Inferior parietal cortex (tissue), 1 donor: ENCODE results near the gene HOXA3.

Experiments
- DNase-seq: peaks from one replicate; pipeline ENCODE4 v3.0.0-alpha.2; 2016; ENCODE audit errors: extremely low spot score

HOXA3 gene

DNA sequence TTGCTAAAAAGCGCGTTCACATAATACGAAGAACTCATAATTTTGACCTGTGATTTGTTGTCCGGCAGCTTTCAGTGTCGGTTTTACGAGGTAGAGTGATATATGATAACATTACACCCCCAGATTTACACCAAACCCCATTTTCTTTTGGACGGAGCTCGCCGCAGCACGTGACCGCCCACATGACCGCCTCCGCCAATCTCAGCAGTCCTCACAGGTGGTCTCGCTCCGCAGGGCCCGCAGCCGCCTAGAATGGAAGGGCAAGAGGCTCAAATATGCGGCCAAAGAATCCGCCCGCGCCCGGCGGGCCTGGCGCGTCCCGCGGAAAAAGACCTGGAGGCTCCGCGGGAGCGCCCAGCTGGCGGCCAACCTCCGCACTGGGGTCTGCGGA, 4.1 kb upstream of the HOXA3 start, which contains the start of gene HOXA7:
TSS of gene HOXA7 (minus strand) at position 168 of the 391 bp plus-strand sequence. CDS start at position 38, 130 bp downstream.
- DNase-seq = no peak

GRCh38 chr7:27155816-27156507, 3.6 kb upstream of the HOXA3 start:
- DNase-seq = no peak

DNA sequence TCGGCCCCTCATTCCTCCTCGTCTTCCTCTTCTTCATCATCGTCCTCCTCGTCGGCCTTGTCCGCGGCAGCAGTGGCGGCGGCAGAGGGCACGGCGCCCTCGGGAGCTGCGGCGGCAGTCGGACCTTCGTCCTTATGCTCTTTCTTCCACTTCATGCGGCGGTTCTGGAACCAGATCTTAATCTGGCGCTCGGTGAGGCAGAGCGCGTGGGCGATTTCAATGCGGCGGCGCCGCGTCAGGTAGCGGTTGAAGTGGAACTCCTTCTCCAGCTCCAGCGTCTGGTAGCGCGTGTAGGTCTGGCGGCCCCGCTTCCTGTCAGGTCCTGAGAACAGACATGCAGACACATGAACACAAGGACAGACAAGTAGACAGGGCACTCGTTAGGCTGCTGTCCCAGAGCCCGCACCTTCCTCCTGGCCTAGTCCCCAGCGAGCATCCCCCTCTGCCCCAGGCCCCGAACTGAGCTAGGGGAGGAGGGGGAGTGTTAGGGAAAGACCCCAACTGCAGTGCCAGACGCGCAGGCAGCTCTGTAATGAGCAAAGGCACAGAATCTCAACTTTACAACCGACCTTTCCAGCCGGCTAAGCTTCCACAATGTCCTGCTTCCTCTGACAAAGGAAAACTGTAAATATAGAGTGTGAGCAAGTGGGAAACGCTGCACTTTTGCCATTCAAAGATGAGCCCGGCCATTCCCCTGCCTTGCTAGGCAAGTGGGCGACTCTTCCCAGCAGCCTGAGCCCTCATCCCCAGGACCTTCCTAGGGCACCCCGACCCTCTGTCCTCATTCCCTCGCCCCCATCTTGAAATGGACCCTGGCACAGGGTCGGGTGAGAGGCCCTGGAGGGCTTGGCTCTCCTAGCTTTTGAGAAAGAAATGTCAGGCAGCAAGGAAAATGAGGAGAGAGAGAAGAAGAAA, 2.8 kb upstream of the HOXA3 start:
- no peak for DNase-seq

GRCh38 chr7:27154369-27154768, 2.0 kb upstream of the HOXA3 start:
- no peak for DNase-seq

DNA sequence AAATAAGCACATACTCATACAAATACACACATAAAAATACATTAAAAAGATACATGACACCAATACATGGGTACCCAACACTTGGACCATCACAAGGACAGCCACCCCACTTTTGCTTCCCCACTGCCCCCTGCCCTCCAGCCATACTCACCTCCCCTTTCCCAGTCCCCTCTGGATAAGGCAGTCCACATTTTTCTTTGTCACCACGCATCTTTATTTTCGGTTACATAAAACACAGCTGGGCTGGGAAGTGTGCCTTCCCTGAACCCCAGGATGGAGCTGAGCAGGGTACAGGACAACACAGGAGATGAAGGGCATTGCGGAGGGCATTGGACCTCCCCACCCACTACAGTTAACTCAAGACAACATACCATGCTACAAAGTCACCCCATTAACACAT, 1.1 kb upstream of the HOXA3 start:
- DNase-seq = no peak

DNA sequence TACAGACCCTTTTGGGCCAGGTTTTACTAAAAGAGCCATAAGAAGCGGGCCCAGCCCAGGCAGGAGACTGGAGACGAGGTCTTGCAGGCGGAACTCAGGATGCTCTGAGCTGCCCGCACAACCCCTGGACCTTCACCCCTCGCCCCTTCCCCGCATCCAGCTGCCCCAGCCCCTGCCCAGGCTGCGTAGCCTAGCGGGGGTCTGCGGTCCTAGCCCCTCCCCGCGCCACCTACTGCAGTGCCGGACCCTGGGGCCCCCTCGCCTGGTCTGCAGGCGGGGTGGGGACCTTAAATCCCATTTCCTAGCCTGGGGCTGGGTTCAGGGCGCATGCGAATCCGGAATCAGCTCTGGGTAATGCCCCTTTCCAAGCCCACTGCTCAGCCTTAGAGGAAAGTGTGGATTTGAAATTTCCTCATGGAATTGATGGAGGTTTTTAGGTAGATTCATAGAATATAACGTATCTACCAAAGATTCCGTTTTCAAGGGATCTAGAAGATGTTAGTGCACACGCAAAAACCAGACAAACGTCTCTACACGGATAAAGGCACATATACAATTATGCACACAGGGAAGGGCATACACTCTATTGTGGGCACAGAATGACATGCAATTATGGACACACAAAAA, 546 bp upstream of the HOXA3 start:
- DNase-seq = no peak

DNA sequence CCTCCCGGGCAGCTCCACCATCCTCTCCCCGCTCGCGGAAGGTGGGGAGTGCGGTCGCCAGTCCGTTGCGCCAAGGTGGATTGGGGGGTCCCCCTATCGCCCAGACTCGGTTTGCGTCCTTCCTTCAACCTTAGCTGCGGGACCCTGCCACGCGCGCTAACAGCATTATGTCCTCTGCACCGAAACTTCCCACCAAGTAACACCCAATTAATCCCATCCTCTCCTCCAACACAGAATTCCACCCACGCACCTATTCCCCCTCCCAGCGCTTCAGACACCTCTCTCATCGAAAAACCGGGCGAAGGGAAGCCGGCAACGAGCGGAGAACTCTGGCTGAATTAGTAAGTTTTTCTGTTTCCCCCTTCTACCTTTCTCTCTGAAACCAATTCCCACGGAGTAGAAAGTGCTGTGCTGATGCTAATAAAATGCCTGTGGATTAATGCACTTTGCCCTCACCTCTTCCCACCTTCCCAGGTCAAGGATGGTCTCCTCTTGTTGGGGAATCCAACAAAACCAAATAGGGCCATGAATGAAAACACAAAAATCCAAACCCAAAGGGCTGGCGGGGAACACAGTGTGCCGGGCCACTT, 947 bp downstream of the HOXA3 start:
- no peak for DNase-seq

DNA sequence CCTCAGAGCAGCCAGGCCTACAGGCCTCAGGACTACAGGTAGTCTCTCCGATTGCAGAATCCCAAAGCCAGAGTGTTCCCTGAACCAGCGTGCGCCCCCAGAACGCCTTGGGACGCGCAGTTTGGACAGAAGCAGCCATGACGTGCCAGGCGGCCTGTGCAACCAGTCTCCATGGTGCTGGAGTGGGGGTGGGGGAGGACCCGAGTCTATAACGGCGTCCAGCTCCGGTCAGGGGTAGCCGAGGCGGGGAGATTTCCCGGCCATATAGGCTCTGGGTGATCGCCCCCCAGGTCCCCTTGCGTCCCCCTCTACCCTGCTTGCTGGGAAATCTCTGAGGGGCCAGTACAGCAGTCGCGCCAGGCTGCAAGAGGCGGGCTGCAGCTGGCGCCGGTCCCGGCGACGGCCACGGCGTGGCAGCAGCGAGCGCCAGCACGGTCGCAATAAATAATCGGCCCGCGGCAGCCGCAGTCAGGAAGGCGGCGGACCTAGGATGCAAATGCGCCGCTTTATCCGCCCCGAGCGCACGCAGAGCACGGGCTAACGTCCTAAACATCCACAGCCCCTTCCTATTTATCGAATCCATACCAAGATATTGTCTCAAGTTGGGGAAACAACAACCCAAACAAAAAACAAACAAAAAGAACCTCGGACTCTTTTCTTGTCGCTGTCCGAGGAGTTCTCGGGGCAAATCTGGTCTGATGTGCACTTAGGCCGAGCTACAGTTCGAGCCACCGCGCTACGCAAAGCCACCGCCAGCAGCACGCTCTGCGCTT, 1.6 kb downstream of the HOXA3 start:
- no peak for DNase-seq

DNA sequence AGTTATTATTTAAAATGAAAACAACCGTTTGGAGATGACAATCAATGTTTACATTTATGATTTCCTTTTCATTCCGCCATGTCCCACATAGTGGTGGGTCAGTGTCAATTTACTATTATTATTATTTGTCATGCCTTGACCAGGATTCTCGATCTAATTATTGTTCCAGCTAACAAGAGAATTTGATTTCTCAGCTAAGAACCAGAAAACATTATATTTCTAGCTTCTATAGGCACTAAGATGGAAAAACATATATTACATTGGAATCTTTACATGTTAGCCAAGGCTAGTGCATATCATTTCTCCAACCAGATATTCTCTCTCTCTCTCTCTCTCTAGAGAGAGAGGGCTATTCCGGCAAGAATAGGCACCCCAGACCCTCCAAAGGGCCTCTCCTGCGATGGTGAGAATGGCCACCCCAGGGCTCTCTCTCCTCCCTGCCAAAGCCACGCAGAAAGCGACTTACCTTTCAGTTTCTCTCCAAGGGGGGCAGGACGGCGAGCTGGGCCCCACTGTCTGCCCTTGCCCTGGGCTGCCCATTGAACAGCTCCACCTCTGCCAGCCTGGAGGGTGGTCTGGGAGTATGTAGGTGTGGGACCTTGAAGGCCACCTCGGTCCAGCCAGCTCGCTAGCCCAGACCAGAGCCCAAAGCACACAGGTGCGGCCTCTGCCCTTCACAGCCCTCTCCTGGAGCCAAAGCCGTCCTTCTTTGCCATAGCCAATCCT, 2.4 kb downstream of the HOXA3 start:
- DNase-seq = no peak

DNA sequence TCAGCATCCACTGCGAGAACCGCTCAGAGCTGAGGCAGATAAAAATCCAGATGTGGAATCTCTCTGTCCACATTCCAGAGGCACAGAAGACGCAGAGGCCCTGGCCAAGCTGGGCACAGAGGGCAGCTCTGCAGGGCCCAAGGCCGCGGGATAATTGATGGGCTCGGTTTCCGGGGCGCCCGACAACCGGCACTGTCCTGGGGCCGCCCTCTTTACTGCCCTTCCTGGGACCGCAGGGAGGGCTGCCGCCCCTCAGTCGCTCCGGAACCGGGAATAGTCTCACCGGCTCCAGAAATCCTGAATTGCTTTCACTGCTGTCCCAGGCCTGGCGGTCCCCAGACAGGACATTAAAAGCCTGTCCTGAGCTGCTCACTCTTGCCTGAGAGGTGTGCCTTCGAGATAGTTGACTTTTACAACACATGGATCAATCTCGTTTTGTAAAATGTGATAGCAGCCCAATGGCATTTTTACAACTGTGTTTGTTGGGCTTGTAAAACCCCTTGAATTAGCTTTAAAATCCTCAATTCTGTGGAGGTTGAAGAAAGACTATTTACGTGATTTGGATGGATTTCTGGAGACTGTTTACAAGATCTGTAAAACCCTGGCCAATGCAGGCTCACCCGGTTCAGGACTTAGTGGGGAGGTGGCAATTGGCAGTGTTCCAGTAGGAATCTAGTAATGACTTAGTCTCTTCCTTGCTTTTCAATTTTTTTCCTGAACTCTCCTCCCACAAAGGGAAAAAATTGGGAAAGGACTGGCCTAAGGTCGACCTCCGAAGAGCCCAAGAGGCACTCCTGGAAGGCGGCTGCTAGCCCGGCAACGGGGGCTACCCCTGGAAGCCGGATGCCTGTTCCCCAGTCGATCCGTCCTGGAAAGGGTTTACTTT, 3.4 kb downstream of the HOXA3 start:
- no peak for DNase-seq

DNA sequence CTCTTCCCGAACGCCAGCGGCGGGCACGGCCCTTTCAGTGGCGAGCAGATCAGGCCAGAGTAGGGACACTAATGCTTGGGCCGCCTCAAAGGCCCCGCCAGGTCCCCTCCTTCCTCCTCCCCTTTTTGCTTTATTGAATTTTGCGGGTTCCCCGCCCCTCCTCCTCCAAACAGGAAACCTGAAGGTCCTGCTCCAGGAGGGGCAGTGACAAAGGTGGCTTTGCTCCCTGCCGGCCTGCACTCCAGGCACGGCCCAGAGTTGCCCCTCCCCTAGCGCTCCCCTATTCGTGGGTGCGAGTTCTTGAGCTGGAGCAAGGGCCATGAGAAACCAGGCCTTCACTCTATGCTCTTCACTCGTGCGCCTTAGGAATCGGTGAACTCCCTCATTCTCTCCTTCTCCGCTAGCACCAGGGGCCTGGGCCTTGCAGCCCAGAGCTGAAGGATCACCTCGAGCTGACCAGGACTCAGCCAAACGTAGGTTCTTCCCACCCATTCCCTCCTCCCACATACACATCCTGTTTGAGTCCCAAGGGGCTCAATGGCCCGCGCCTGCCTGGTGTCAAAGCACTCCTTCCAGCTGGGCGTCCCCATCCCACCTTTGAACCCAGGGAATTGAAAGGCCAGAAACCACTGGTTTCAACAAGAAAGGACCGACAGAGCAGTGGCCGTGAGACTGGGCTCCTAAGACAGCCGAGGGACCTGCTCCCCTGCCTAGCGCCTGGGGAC, 4.2 kb downstream of the HOXA3 start:
- DNase-seq = no peak

DNA sequence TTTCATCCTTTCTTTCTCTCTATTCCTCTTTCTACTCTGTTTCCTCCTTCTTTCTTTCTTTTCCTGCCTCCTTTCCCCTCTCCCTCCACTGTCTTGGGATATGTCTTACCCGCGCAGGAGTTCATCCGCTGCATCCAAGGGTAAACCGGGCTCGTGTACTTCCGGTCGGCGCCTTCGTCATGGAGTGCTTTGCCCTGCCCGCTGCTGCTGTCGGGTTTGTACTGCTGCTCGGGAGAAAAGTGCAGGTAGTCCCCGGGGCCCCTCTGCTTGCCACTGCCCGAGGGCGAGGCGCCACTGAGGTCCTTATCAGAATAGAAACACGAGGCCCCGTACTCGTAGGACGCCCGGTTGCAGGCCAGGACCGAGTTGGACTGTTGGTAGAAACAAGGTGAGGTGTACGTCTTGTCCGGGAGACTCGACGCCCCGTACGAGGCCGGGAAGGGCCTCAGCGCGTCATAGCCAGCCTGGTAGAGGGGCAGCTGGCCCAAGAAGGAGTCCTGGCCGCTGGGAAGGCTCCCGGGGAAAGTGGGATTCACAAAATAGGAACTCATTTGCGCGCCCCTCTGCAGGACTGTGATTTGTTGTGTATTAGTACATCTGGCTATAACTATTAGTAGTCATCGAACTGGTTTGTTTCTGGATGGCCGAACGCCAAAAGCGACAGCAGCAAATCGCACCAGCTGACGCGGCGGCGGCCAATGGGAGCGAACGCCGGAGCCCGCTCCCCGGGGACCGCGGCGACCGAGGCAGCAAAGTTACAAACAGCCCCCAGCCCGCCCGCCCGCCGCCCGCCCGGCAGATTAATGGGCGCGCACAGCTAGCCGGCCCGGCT, 5.0 kb downstream of the HOXA3 start, which contains the start of gene HOXA6:
TSS of gene HOXA6 (minus strand) at position 576 of the 832 bp plus-strand sequence. CDS start at position 551, 25 bp downstream.
- no peak for DNase-seq

DNA sequence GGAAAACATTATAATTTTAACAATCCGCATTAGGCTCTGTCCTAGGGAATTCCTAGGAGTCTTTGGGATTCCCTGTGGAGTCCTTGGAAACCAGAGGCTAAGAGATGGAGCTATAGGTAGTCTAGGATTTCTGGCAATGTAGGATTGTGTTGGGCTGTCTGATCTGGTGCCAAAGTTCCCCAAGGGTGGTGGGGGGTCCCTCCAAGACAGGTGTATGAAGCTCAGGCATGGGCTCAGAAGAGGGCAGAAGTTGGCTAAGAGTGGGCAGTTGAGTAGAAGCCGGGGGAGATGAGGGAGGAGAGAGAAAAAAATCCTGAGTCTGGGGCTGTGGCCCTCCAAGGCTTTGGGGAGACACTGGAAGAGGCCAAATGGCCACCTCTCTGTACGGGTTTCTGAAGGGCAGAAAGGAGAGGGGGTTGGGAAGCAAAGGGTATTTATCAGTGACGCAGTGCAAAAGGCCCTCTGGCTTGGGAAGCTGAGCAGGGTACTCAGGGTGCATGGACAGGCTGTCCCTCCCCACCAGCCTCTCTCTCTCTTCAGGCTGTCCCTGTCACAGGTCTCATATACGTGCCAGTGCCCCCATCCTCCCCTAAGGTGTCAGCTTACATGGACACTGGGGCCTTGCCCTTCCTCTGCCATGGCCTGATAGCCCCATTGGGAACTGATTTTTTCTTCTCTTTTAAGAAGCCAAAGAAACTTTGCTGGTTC, 5.7 kb downstream of the HOXA3 start:
- DNase-seq = no peak

GRCh38 chr7:27145914-27146412, 6.4 kb downstream of the HOXA3 start:
- DNase-seq = no peak

GRCh38 chr7:27145165-27145913, 7.0 kb downstream of the HOXA3 start:
- DNase-seq = no peak

- DNase-seq = no peak
Measured at GRCh38 chr7:27144781-27145164, 7.6 kb downstream of the HOXA3 start.
